Fibroblast of lung (primary cell): ENCODE results near the gene CHKA. TPM values are rescaled to one million over a fixed set of nuclear protein-coding genes. Genes with fewer than 3 reads are reported as not detected.

ENCODE experiments used
- DNase-seq, 2 donors: peaks; one replicate each; pipeline versions ENCODE4 v3.0.0 to v3.0.0-alpha.2; 2010; ENCODE audit warnings: low read depth in 2 of 2
- H2AFZ ChIP-seq: 2 replicates; pipeline ENCODE4 v1.5.1; 2012; ENCODE audit warnings: low read length, control low read depth, inconsistent platforms
- H3K27ac ChIP-seq: 2 replicates; pipeline ENCODE4 v1.5.1; 2011; ENCODE audit warnings: low read length, control low read depth; ENCODE audit not compliant: insufficient read depth
- H3K27me3 ChIP-seq: 2 replicates; pipeline ENCODE4 v1.5.1; 2011; ENCODE audit warnings: mild to moderate bottlenecking, low read length; ENCODE audit not compliant: control insufficient read depth, insufficient read depth
- H3K36me3 ChIP-seq: 2 replicates; pipeline ENCODE4 v1.5.1; 2011; ENCODE audit warnings: low read length; ENCODE audit not compliant: control insufficient read depth, insufficient read depth
- H3K4me1 ChIP-seq: 2 replicates; pipeline ENCODE4 v1.5.1; 2011; ENCODE audit warnings: low read length; ENCODE audit not compliant: control insufficient read depth, insufficient read depth; ENCODE audit errors: extremely low read depth
- H3K4me2 ChIP-seq: 2 replicates; pipeline ENCODE4 v1.5.1; 2011; ENCODE audit warnings: low read length, control low read depth; ENCODE audit not compliant: insufficient read depth; ENCODE audit errors: extremely low read depth
- H3K4me3 ChIP-seq, 4 experiments: fragments of 200-600 bp in 1 of 4; sonication (generic) in 1 of 4; replicated peaks in 1 of 4; 2 replicates each; pipeline ENCODE4 v1.5.1; 2011 to 2016; ENCODE audit warnings: low read length in 4 of 4, low read depth in 3 of 4, mild to moderate bottlenecking in 3 of 4, control low read depth in 2 of 4, inconsistent platforms in 1 of 4, mixed read lengths in 1 of 4; ENCODE audit not compliant: insufficient read depth in 1 of 4; ENCODE audit errors: control extremely low read depth in 1 of 4
- H3K79me2 ChIP-seq: 2 replicates; pipeline ENCODE4 v1.5.1; 2012; ENCODE audit warnings: mild to moderate bottlenecking, low read length, inconsistent platforms; ENCODE audit not compliant: control insufficient read depth, insufficient read depth
- H3K9ac ChIP-seq: 2 replicates; pipeline ENCODE4 v1.5.1; 2011; ENCODE audit warnings: mild to moderate bottlenecking, low read length, control low read depth; ENCODE audit not compliant: insufficient read depth
- H3K9me3 ChIP-seq: 2 replicates; pipeline ENCODE4 v1.5.1; 2012; ENCODE audit warnings: low read depth, low read length; ENCODE audit not compliant: control insufficient read depth, insufficient read depth
- H4K20me1 ChIP-seq: 2 replicates; pipeline ENCODE4 v1.5.1; 2011; ENCODE audit warnings: low read length; ENCODE audit not compliant: control insufficient read depth, insufficient read depth; ENCODE audit errors: extremely low read depth
- CTCF ChIP-seq, 2 donors: IDR thresholded peaks in 1 of 2; conservative IDR thresholded peaks in 1 of 2; 1 replicate in 1 of 2; 2 replicates in 1 of 2; pipeline ENCODE4 v1.5.1; 2011 to 2012; ENCODE audit warnings: low read length in 2 of 2, control low read depth in 1 of 2, inconsistent platforms in 1 of 2, low read depth in 1 of 2, mild to moderate bottlenecking in 1 of 2
- EZH2 ChIP-seq: IDR thresholded peaks from 2 replicates; pipeline ENCODE4 v1.5.1; 2012; ENCODE audit warnings: low read length, control low read depth, mild to moderate bottlenecking; ENCODE audit errors: missing control alignments
- polyA plus RNA-seq, 2 donors: library from polyadenylated mRNA; depleted of rRNA in 1 of 2; stranded (reverse) in 1 of 2; unstranded in 1 of 2; fragments of >200 nt; gene quantifications; 2 replicates each; pipeline ENCODE4 v1.2.1, GENCODE V29; 2011 to 2012; ENCODE audit warnings: missing spikeins in 1 of 2
- total RNA-seq: library from RNA; depleted of rRNA; stranded (reverse); fragments of >200 nt; gene quantifications from 2 replicates; pipeline ENCODE4 v1.2.1, GENCODE V29; 2014

The CHKA gene
- total and polyA plus RNA-seq, 2 donors (not counting 1 experiment from before 2014, with no cell fraction given): 7.2 to 8.4 TPM

- H3K4me3 ChIP-seq: no peak overlapping the region
- H3K9me3 ChIP-seq: no peaks in the 10 kb centered on the region
- H3K4me2 ChIP-seq: no peak overlapping the region
- peaks cover 8% of the 10 kb centered on the region for H3K4me1 ChIP-seq
- no peak overlapping the region for H3K9ac ChIP-seq
- H2AFZ ChIP-seq: no peak overlapping the region
- H3K27me3 ChIP-seq: no peaks in the 10 kb centered on the region
- peaks cover 13% of the 10 kb centered on the region for H3K36me3 ChIP-seq
- no peak for TF ChIP-seq EZH2
- no peak for TF ChIP-seq CTCF (conservative IDR thresholded peaks at IDR 0.05 in 1 of 2, IDR thresholded peaks at IDR 0.05 in 1 of 2; ENCODE audit: low read depth in 1 of 2, low read length in 2 of 2)
- no peak overlapping the region for H3K27ac ChIP-seq
- no peaks in the 10 kb centered on the region for H4K20me1 ChIP-seq
- H3K79me2 ChIP-seq: peaks cover 26% of the 10 kb centered on the region
- DNase-seq: no peak
These were observed 83.6 kb downstream of the CHKA start for GRCh38 chr11:68037411-68038225.

GRCh38 chr11:68036717-68037239 is 84.4 kb downstream of the CHKA start:
- Histone ChIP-seq H3K4me2 (no peak overlapping the region), H3K27ac (no peak overlapping the region), H3K4me3 (no peak overlapping the region), H3K9ac (no peak overlapping the region), H3K4me1 (peaks cover 8% of the 10 kb centered on the region), H3K36me3 (peaks cover 10% of the 10 kb centered on the region), H4K20me1 (no peaks in the 10 kb centered on the region), H3K9me3 (no peaks in the 10 kb centered on the region), H2AFZ (no peak overlapping the region), H3K79me2 (peaks cover 31% of the 10 kb centered on the region), H3K27me3 (no peaks in the 10 kb centered on the region)
- TF ChIP-seq CTCF (conservative IDR thresholded peaks at IDR 0.05 in 1 of 2, IDR thresholded peaks at IDR 0.05 in 1 of 2; ENCODE audit: low read depth in 1 of 2, low read length in 2 of 2) (no peak), EZH2 (no peak)
- no peak for DNase-seq

GRCh38 chr11:68036141-68036716 is 85.0 kb downstream of the CHKA start:
- Histone ChIP-seq H3K36me3 (peaks cover 8% of the 10 kb centered on the region), H3K27ac (no peak overlapping the region), H3K4me1 (peaks cover 8% of the 10 kb centered on the region), H2AFZ (no peak overlapping the region), H3K4me3 (no peak overlapping the region), H3K79me2 (peaks cover 30% of the 10 kb centered on the region), H3K27me3 (no peaks in the 10 kb centered on the region), H4K20me1 (no peaks in the 10 kb centered on the region), H3K9me3 (no peaks in the 10 kb centered on the region), H3K4me2 (no peak overlapping the region), H3K9ac (no peak overlapping the region)
- DNase-seq: no peak
- no peak for TF ChIP-seq EZH2
- TF ChIP-seq CTCF (conservative IDR thresholded peaks at IDR 0.05 in 1 of 2, IDR thresholded peaks at IDR 0.05 in 1 of 2; ENCODE audit: low read depth in 1 of 2, low read length in 2 of 2): no peak
